WERI-Rb-1 (cell line): ENCODE data around the gene OFD1.

Experiments
- DNase-seq: peaks from one replicate; pipeline ENCODE4 v3.0.0-alpha.2; 2020
- H3K27ac ChIP-seq: fragments of 250-450 bp; sonication (Bioruptor Pico); 2 replicates; pipeline ENCODE4 v1.5.1; 2020; ENCODE audit warnings: mild to moderate bottlenecking, moderate library complexity
- H3K27me3 ChIP-seq: fragments of 250-450 bp; sonication (Bioruptor Pico); 2 replicates; pipeline ENCODE4 v1.5.1; 2021; ENCODE audit warnings: mild to moderate bottlenecking, low read depth, moderate library complexity; ENCODE audit not compliant: insufficient read depth, severe bottlenecking
- H3K36me3 ChIP-seq: fragments of 250-450 bp; sonication (Bioruptor Pico); 2 replicates; pipeline ENCODE4 v1.5.1; 2020; ENCODE audit warnings: mild to moderate bottlenecking, moderate library complexity
- H3K4me3 ChIP-seq: 2 replicates; pipeline ENCODE4 v1.5.1; 2011; ENCODE audit warnings: low read depth, mild to moderate bottlenecking, control low read depth, low read length
- H3K9me3 ChIP-seq: fragments of 250-450 bp; sonication (Bioruptor Pico); 2 replicates; pipeline ENCODE4 v1.5.1; 2021; ENCODE audit warnings: mild to moderate bottlenecking, moderate library complexity; ENCODE audit not compliant: severe bottlenecking
- TF ChIP-seq, protein P1 (sequence below): IDR thresholded peaks from 2 replicates; pipeline ENCODE4 v1.5.1; 2011; ENCODE audit warnings: low read depth, mild to moderate bottlenecking, control low read depth, inconsistent platforms, low read length

Gene OFD1

GRCh38 chrX:13786048-13786447 is 51.5 kb downstream of the OFD1 start:
- Histone ChIP-seq H3K36me3 (no peaks in the 10 kb centered on the region), H3K27ac (no peak overlapping the region), H3K4me3 (no peak overlapping the region), H3K9me3 (no peaks in the 10 kb centered on the region), H3K27me3 (peaks cover 20% of the 10 kb centered on the region)
- TF ChIP-seq, protein P1, sequence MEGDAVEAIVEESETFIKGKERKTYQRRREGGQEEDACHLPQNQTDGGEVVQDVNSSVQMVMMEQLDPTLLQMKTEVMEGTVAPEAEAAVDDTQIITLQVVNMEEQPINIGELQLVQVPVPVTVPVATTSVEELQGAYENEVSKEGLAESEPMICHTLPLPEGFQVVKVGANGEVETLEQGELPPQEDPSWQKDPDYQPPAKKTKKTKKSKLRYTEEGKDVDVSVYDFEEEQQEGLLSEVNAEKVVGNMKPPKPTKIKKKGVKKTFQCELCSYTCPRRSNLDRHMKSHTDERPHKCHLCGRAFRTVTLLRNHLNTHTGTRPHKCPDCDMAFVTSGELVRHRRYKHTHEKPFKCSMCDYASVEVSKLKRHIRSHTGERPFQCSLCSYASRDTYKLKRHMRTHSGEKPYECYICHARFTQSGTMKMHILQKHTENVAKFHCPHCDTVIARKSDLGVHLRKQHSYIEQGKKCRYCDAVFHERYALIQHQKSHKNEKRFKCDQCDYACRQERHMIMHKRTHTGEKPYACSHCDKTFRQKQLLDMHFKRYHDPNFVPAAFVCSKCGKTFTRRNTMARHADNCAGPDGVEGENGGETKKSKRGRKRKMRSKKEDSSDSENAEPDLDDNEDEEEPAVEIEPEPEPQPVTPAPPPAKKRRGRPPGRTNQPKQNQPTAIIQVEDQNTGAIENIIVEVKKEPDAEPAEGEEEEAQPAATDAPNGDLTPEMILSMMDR: no peak
- DNase-seq: no peak

DNA sequence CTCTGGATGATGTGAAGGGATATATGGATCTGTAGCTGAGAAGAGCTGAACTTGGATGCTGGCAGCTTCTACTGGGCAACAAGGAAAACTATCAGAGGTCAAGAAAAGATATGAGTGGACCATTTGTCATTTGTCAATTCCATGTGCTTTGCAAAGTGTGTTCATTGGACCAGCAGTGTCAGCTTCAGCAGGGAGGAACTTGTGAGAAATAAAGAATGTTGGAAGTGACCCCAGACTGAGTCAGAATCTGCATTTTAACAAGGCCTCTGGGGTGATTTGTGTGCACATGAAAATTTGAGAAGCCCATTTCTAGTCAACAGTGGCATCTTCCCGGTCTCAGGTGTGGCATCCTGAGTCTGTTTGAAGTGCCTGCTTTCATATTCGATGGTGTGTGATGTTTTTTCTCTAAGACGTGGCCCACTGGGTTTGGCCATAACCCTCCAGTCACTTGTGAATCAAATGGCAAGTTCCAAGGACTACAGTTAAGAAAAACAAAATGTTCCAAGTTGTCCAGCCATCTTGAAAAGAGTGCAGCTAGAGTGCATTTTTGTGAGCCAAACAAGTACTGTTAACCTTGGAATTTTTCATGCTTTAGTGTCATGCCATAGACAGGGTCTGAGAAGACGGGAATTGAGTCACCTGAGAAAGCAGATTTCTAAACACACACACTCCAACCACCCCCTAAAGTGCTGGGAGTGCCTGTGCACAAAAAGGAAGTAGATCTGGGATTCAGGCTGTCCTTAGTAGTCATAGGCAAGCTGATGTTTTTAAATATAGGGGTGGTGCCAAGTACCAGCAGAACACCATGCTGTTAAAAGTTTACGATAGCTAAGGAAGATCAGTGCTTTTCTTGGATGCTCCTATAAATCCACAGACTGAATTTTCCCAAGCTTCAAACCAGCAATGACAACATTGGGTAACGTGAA is 55.9 kb downstream of the OFD1 start:
- TF ChIP-seq, protein P1: no peak

DNA sequence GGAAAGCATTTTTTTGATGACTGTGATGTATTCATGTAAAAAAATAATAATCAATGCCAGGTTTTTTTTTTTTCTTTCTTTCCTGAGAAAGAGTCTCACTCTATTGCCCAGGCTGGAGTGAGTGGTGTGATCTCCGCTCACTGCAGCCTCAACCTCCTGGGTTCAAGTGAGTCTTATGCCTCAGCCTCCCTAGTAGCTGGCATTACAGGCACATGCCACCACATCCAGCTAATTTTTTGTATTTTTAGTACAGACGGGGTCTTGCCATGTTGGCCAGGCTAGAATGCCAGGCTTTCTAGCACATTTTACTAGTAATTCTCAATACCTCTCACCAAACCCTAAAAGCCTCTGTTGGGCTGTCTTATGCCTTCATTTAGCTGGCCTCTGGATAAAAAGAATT is 56.6 kb downstream of the OFD1 start:
- DNase-seq: no peak
- Histone ChIP-seq H3K9me3 (no peaks in the 10 kb centered on the region), H3K27ac (no peak overlapping the region), H3K27me3 (peaks cover 13% of the 10 kb centered on the region), H3K36me3 (no peaks in the 10 kb centered on the region), H3K4me3 (no peak overlapping the region)
- TF ChIP-seq, protein P1: no peak

More for the DNA sequence above, 55.9 kb downstream of the OFD1 start:
- Histone ChIP-seq H3K27me3 (peaks cover 16% of the 10 kb centered on the region), H3K9me3 (no peaks in the 10 kb centered on the region), H3K4me3 (no peak overlapping the region), H3K27ac (no peak overlapping the region), H3K36me3 (no peaks in the 10 kb centered on the region)
- no peak for DNase-seq

GRCh38 chrX:13791559-13791958 is 57.0 kb downstream of the OFD1 start:
- TF ChIP-seq, protein P1: no peak
- H3K4me3 ChIP-seq: no peak overlapping the region
- H3K27ac ChIP-seq: no peak overlapping the region
- H3K27me3 ChIP-seq: peaks cover 13% of the 10 kb centered on the region
- H3K9me3 ChIP-seq: no peaks in the 10 kb centered on the region
- no peak for DNase-seq
- no peaks in the 10 kb centered on the region for H3K36me3 ChIP-seq

GRCh38 chrX:13793897-13794296 is 59.3 kb downstream of the OFD1 start:
- Histone ChIP-seq H3K4me3 (no peak overlapping the region), H3K27ac (no peak overlapping the region), H3K27me3 (peaks cover 18% of the 10 kb centered on the region), H3K36me3 (no peaks in the 10 kb centered on the region), H3K9me3 (no peaks in the 10 kb centered on the region)
- TF ChIP-seq, protein P1: no peak
- DNase-seq: no peak

DNA sequence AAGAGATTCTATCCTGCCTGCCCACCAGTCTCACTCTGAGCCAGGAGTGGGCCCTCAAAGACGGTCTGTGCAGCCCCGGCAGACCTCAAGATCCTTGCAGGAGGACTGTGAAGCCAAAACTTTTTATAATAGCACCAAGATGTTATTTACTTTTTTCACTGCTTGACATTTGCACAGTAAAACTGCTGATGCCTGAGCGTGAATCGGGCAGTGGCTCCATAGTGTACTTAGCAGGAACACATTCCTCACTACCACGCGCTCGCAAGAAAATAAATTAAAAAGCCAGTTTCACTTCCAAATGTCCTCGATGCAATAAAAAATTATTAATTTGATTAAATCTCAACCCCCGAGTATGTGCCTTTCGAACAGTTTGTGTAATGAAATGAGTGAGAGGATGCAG is 59.9 kb downstream of the OFD1 start:
- TF ChIP-seq, protein P1: no peak
- H3K27me3 ChIP-seq: peaks cover 18% of the 10 kb centered on the region
- H3K36me3 ChIP-seq: no peaks in the 10 kb centered on the region
- no peak overlapping the region for H3K27ac ChIP-seq
- no peaks in the 10 kb centered on the region for H3K9me3 ChIP-seq
- no peak overlapping the region for H3K4me3 ChIP-seq
- no peak for DNase-seq
